Fibroblast of the aortic adventitia (primary cell): ENCODE data around the gene CSRNP3. TPM values are rescaled to one million over a fixed set of nuclear protein-coding genes. Genes with fewer than 3 reads are reported as not detected.
"Not testable (repeated sequence)": the region's sequence is repeated elsewhere in the genome, so short reads cannot be mapped to it uniquely, and the experiment has no call there.

Experiments used
- DNase-seq: peaks from one replicate; pipeline ENCODE4 v3.0.0-alpha.2; 2010; ENCODE audit warnings: low read depth
- H3K4me3 ChIP-seq: 2 replicates; pipeline ENCODE4 v1.5.1; 2011; ENCODE audit warnings: low read depth, mild to moderate bottlenecking, control low read depth, low read length, moderate library complexity
- CTCF ChIP-seq: IDR thresholded peaks from 2 replicates; pipeline ENCODE4 v1.5.1; 2011; ENCODE audit warnings: mild to moderate bottlenecking, low read length, control low read depth, inconsistent platforms; ENCODE audit not compliant: insufficient read depth
- total RNA-seq: library from RNA; depleted of rRNA; stranded (reverse); fragments of >200 nt; gene quantifications from 2 replicates; pipeline ENCODE4 v1.2.3, GENCODE V29; 2012; ENCODE audit warnings: low replicate concordance

Gene CSRNP3
- total RNA-seq, 1 donor = 2.3 TPM

DNA sequence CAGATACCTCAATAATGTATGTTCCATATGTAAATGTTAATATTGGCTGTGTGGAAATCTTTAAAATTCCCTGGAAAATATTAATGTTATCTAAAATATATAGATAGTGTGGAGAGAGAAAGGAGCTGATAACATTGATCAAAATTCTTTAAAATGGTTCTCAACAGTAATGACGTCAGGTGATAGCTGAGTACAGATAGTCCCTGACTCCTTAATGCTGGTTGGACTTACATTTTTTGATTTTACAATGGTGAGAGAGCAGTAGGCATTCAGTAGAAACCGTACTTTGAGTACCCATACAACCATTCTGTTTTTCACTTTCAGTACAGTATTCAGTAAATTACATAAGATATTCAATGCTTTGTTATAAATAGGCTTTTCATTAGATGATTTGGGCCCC, 177.9 kb downstream of the CSRNP3 start:
- DNase-seq = no peak
- no peak overlapping the region for H3K4me3 ChIP-seq
- TF ChIP-seq CTCF = no peak

DNA sequence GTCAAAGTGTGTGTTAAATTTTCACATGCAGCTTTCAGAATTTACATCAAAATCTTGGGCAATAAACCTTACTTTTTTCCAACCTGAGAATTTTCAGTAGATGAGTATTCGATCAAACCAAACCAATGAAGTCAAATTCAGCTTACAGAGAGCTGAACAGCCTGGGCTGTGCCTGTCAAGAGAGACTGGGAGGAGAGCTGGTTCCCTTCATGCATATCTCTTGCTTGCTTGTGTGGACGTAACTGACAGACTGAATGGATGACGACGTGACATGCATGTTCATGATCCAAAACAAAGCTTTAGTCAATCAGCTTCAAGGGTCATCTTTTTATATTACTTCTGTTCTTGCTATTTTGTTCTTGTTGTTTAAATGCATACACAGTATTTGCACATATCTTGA, 179.3 kb downstream of the CSRNP3 start:
- H3K4me3 ChIP-seq = no peak overlapping the region
- no peak for DNase-seq
- no peak for TF ChIP-seq CTCF

DNA sequence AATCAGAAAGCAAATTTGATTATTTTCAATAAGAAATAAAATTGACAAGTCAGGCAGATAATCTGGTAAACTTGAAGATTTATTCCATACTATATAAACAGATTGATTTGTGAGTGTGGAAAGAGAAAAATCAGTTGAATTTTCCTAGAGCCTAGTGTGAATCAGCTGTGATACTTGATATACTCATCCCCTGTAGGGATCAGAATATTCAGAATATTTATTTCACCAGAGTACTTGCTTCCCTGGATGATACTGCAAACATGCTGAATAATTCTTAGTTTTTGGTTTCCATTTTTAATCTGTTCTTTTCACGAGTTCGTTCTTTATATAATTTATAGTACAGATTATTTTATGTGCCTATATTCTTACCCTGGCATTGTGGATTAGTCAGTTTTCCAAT, 181.7 kb downstream of the CSRNP3 start:
- H3K4me3 ChIP-seq = no peak overlapping the region
- DNase-seq = no peak
- TF ChIP-seq CTCF = no peak

DNA sequence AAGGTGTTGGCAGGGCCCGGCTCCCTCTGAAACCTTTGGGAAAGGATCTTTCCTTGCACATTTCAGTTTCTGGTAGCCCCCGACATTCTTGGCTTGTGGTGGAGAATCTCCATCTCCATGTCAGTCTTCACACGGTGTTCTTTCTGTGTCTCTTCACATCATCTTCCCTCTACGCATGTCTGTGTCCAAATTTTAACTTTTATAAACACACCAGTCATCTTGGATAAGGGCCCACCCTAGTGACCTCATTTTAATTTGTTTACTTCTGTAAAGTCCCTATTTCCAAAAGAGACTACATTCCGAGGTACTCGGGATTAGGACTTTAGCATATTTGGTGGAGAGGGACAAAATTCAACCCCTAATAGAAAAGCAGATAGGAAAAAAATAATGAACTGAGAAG, 186.2 kb downstream of the CSRNP3 start:
- TF ChIP-seq CTCF = no peak
- no peak for DNase-seq
- no peak overlapping the region for H3K4me3 ChIP-seq

DNA sequence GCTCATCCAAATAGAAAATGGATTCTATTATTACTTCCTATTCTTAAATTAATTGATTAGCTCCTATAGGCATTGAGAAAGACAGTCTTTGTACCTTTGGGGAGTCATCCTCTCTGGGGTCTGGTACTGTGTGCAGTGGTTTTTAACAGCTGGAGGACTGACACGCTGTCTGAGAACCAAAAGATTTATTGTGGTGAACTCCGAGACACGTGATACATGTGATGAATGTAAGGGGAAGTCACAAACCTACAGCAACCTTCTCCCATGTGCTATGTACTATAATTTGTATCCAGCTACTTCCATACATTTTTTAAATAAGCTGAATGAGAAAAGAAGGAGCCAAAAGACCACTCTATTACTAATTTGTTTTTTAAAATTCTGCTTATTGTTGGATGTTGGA, 190.9 kb downstream of the CSRNP3 start:
- TF ChIP-seq CTCF = no peak
- no peak for DNase-seq

DNA sequence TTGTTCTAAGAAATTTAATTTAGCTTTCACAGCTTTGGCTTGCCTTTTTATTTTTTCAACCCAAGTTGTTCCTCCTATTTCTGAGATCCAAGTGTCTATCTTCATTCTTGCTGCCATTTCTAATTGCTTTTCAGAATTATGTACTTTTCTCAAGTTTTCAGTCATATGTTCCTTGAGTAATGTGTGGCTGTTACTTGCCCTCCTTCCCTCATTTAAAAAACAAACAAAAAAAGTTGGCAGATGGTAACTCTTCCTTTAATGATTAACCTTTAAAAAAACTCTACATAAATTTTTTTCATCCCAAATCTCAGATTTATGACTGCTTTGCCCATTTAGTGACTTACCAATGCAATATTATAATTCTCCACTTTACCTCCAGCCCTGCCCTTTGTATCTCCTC, 193.2 kb downstream of the CSRNP3 start:
- DNase-seq = no peak
- no peak for TF ChIP-seq CTCF
- H3K4me3 ChIP-seq = no peak overlapping the region

More for the DNA sequence above, 190.9 kb downstream of the CSRNP3 start:
- no peak overlapping the region for H3K4me3 ChIP-seq

DNA sequence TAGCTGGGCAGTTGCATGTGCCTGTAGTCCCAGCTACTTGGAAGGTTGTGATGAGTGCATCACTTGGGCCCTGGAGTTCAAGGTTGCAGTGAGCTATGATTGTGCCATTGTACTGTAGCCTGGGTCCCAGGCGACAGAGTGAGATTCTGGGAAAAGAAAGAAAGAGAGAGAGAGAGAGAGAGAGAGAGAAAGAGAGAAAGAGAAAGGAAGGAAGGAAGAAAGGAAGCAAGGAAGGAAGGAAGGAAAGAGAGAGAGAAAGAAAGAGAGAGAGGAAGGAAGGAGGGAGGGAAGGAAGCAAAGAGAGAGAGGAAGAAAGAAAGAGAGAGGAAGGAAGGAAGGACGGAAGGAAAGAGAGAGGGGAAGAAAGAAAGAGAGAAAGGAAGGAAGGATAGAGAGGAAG, 196.1 kb downstream of the CSRNP3 start:
- no peak for TF ChIP-seq CTCF
- no peak overlapping the region for H3K4me3 ChIP-seq
- no peak for DNase-seq

DNA sequence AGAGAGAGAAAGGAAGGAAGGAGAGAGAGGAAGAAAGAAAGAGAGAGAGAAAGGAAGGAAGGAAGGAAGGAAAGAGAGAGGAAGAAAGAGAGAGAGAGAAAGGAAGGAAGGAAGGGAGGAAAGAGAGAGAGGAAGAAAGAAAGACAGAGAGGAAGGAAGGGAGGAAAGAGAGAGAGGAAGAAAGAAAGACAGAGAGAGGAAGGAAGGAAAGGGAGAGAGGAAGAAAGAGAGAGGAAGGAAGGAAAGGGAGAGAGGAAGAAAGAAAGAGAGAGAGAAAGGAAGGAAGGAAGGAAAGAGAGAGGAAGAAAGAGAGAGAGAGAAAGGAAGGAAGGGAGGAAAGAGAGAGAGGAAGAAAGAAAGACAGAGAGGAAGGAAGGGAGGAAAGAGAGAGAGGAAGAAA, 196.6 kb downstream of the CSRNP3 start:
- not testable (repeated sequence) for H3K4me3 ChIP-seq, DNase-seq
